Coronary artery (tissue), 2 donors: ENCODE results near the gene TLR4.
A peak's percentile ranks its signal among the peaks of the same experiment; 100 is the strongest.

Experiments
- DNase-seq: peaks from one replicate; pipeline ENCODE4 v3.0.0-alpha.2; 2017; ENCODE audit warnings: low spot score
- H3K27ac ChIP-seq, 2 donors: fragments of 200-600 bp; sonication (generic); one replicate each; pipeline ENCODE4 v1.5.1; 2016 to 2019
- H3K4me3 ChIP-seq: fragments of 200-600 bp; sonication (generic); 2 replicates; pipeline ENCODE4 v1.5.1; 2016; ENCODE audit warnings: mild to moderate bottlenecking, moderate library complexity
- TF ChIP-seq, protein P1 (sequence below): fragments of 200-600 bp; sonication (generic); IDR thresholded peaks from one replicate; pipeline ENCODE4 v1.5.1; 2019; ENCODE audit warnings: antibody characterized with exemption

TLR4 gene

DNA sequence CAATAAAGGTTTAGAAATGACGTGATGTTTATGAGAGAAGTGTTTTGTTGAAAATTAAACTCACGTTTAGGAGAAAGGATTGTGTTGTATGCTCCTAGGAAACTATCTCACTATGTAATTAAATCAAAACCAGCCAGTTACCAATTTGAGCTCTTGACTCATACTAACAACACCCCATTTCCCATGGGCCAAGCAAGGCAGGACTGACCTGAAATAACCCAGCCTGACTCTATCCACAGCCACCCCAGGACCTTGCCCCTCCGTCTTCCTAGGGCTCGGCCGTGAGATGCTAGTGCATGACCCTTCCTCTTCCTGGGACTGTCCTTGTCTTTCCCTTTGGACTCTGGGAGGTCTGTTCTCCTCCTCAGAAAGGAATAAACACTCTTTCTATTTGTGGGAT is 16.4 kb downstream of the TLR4 start:
- DNase-seq: no peak
- no peak overlapping the region for H3K4me3 ChIP-seq
- peak overlapping the region in 1 of 2 donors; percentile 55 for H3K27ac ChIP-seq
- TF ChIP-seq, protein P1, sequence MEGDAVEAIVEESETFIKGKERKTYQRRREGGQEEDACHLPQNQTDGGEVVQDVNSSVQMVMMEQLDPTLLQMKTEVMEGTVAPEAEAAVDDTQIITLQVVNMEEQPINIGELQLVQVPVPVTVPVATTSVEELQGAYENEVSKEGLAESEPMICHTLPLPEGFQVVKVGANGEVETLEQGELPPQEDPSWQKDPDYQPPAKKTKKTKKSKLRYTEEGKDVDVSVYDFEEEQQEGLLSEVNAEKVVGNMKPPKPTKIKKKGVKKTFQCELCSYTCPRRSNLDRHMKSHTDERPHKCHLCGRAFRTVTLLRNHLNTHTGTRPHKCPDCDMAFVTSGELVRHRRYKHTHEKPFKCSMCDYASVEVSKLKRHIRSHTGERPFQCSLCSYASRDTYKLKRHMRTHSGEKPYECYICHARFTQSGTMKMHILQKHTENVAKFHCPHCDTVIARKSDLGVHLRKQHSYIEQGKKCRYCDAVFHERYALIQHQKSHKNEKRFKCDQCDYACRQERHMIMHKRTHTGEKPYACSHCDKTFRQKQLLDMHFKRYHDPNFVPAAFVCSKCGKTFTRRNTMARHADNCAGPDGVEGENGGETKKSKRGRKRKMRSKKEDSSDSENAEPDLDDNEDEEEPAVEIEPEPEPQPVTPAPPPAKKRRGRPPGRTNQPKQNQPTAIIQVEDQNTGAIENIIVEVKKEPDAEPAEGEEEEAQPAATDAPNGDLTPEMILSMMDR: no peak

DNA sequence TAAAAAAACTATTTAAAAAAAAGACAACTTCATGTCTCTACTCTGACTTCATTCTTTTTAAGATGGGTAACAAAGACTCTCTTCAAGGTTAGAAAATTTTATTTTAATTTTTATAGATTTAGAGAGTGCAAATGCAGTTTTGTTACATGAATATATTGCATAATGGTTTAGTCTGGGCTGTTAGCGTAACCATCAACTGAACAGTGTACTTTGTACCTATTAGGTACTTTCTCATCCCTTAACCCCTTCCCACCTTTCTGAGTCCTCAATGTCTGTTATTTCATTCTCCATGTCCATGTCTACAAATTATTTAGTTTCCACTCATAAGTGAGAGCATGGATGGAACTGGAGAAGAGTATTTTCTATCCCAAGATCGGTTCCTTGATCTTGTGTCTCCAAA is 16.8 kb downstream of the TLR4 start:
- no peak overlapping the region for H3K4me3 ChIP-seq
- no peak for DNase-seq
- TF ChIP-seq, protein P1: no peak
- no peak overlapping the region for H3K27ac ChIP-seq

DNA sequence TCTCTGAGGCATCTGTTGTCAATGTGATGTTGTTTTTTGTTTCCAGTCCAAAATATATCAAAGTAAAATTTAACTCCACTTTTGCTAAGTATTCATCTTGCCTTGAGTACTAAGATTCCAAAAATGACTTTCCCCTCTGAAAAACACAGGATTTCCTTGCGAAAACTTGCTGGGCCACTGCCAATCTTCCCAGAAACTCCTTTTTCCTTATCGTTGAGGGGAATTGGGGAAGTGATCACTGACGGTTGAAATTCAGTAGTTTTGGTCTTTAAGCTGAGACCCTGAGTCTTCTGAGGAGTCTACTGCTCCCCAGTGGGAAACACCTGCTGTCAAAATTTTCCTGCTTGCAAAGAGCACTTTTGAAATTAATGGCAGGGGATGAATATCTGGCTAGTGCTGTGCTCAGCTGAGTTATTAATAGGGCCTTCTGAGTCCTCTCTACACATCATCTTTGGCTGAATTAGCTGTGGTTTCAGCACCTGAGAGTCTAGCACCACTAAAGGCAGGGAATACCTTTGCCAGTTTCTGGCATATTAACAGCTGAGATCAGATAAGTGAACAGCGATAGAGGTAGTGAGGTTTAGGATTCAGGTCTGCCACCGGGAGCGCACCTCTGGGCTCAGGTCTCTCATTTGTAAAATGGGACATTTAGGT is 18.0 kb downstream of the TLR4 start:
- TF ChIP-seq, protein P1: no peak
- Histone ChIP-seq H3K27ac (peak overlapping the region in 1 of 2 donors; percentile 27), H3K4me3 (no peak overlapping the region)
- no peak for DNase-seq

- Histone ChIP-seq H3K27ac (peak overlapping the region in 1 of 2 donors; percentile 52), H3K4me3 (no peak overlapping the region)
- TF ChIP-seq, protein P1: no peak
- DNase-seq: no peak
Observed at GRCh38 chr9:117723986-117724625, 19.9 kb downstream of the TLR4 start.

GRCh38 chr9:117725426-117725887 is 21.3 kb downstream of the TLR4 start:
- peak overlapping the region in 1 of 2 donors; percentile 54 for H3K27ac ChIP-seq
- DNase-seq: no peak
- TF ChIP-seq, protein P1: no peak

GRCh38 chr9:117729375-117729774 is 25.2 kb downstream of the TLR4 start:
- no peak overlapping the region for H3K4me3 ChIP-seq
- TF ChIP-seq, protein P1: no peak
- no peak overlapping the region for H3K27ac ChIP-seq
- no peak for DNase-seq

More at GRCh38 chr9:117725426-117725887, 21.3 kb downstream of the TLR4 start:
- H3K4me3 ChIP-seq: no peak overlapping the region

DNA sequence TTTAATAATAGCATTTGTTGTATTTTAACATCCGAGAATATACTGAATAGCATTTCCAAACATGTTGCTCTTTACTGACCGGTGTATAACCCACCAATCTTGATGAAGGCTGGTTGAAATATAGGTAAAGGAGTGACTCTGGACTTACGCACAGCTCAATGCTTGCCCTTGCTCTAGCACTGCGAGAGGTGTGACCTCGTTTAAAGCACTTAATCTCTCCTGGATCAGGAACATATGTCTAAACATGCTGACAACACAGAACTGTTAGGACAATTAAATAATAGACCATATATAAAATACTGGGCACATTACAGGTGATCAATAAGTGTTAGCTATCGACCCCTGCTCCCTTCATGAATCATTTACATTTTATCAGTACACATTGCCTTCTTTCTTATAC is 28.3 kb downstream of the TLR4 start:
- TF ChIP-seq, protein P1: no peak
- no peak for DNase-seq
- Histone ChIP-seq H3K27ac (no peak overlapping the region), H3K4me3 (no peak overlapping the region)
